Tibial nerve (tissue), 4 donors: ENCODE data around the gene KLHL17.

ENCODE experiments used
- EP300 ChIP-seq, 2 donors: sonication (generic); formaldehyde crosslinking; IDR thresholded peaks; one replicate each; pipeline ENCODE4 v1.6.1; 2017; ENCODE audit warnings: antibody characterized with exemption in 2 of 2, mild to moderate bottlenecking in 1 of 2
- POLR2A ChIP-seq, 2 donors: fragments of 450-650 bp; IDR thresholded peaks; one replicate each; pipeline ENCODE4 v1.6.1; 2017; ENCODE audit warnings: antibody characterized with exemption in 2 of 2, mild to moderate bottlenecking in 2 of 2, moderate library complexity in 2 of 2
- TF ChIP-seq, protein P1 (sequence below), 5 experiments: fragments of 200-600 bp in 3 of 5; fragments of 450-650 bp in 2 of 5; sonication (generic) in 3 of 5; IDR thresholded peaks; one replicate each; pipeline ENCODE4 v1.5.1; 2016 to 2019; ENCODE audit warnings: antibody characterized with exemption in 5 of 5, mild to moderate bottlenecking in 3 of 5, moderate library complexity in 2 of 5

DNA sequence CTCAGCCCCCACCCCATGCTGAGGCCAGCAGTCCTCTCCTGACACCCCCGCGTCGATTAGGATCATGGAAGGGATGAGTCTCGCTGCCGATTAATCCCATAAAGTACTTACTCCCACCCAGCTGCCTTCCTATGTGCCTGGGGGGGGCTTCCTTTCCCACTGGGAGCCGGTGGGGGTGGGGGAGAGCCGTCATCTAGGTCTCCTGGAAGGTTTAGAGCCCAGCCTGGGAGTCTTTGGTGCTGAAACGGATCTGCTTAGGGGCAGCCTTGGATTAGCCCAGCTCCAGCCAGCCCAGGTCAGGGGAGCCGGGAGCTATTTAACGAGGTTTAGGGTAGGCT is 26.8 kb upstream of the KLHL17 start:
- TF ChIP-seq POLR2A (IDR thresholded peaks at IDR 0.05) (no peak), EP300 (IDR thresholded peaks at IDR 0.05) (no peak)
- TF ChIP-seq, protein P1, sequence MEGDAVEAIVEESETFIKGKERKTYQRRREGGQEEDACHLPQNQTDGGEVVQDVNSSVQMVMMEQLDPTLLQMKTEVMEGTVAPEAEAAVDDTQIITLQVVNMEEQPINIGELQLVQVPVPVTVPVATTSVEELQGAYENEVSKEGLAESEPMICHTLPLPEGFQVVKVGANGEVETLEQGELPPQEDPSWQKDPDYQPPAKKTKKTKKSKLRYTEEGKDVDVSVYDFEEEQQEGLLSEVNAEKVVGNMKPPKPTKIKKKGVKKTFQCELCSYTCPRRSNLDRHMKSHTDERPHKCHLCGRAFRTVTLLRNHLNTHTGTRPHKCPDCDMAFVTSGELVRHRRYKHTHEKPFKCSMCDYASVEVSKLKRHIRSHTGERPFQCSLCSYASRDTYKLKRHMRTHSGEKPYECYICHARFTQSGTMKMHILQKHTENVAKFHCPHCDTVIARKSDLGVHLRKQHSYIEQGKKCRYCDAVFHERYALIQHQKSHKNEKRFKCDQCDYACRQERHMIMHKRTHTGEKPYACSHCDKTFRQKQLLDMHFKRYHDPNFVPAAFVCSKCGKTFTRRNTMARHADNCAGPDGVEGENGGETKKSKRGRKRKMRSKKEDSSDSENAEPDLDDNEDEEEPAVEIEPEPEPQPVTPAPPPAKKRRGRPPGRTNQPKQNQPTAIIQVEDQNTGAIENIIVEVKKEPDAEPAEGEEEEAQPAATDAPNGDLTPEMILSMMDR (IDR thresholded peaks at IDR 0.05): no peak
